GM19438 (cell line): Measurements from ENCODE around the gene PSKH1.
"Not testable (repeated sequence)": the region's sequence is repeated elsewhere in the genome, so short reads cannot be mapped to it uniquely, and the experiment has no call there.

ENCODE experiments used
- ATAC-seq: cut with Tn5 transposase; IDR thresholded peaks from one replicate; pipeline ENCODE4 v1.9.1; 2021; ENCODE audit warnings: low read depth; ENCODE audit not compliant: unreplicated experiment

PSKH1 gene

GRCh38 chr16:67885545-67885944, 7.5 kb upstream of the PSKH1 start:
- ATAC-seq, result no peak

GRCh38 chr16:67885976-67886375, 7.1 kb upstream of the PSKH1 start:
- ATAC-seq, result no peak

- no peak for ATAC-seq
Measured at GRCh38 chr16:67886387-67886786, 6.7 kb upstream of the PSKH1 start.

- no peak for ATAC-seq
Measured at GRCh38 chr16:67888331-67888730, 4.7 kb upstream of the PSKH1 start.

GRCh38 chr16:67892375-67892774, 679 bp upstream of the PSKH1 start:
- no peak for ATAC-seq

- peak; percentile 8 for ATAC-seq
Measured at GRCh38 chr16:67893743-67894399, 817 bp downstream of the PSKH1 start.

GRCh38 chr16:67897231-67897630, 4.2 kb downstream of the PSKH1 start:
- ATAC-seq, result no peak

- no peak for ATAC-seq
Measured at GRCh38 chr16:67901734-67902133, 8.7 kb downstream of the PSKH1 start.

- no peak for ATAC-seq
Measured at GRCh38 chr16:67902831-67903230, 9.8 kb downstream of the PSKH1 start.

- ATAC-seq, result no peak
Measured at GRCh38 chr16:67907397-67908180, 14.5 kb downstream of the PSKH1 start.

- no peak for ATAC-seq
Measured at GRCh38 chr16:67909056-67909742, 16.1 kb downstream of the PSKH1 start.

GRCh38 chr16:67910158-67910557, 17.1 kb downstream of the PSKH1 start:
- ATAC-seq, result no peak

GRCh38 chr16:67914758-67915495, 21.9 kb downstream of the PSKH1 start:
- no peak for ATAC-seq

GRCh38 chr16:67915496-67915769, 22.4 kb downstream of the PSKH1 start:
- ATAC-seq, result not testable (repeated sequence)

GRCh38 chr16:67915831-67916723, 23.0 kb downstream of the PSKH1 start:
- no peak for ATAC-seq

- no peak for ATAC-seq
Measured at GRCh38 chr16:67917140-67917851, 24.2 kb downstream of the PSKH1 start.

- no peak for ATAC-seq
Measured at GRCh38 chr16:67917852-67918236, 24.8 kb downstream of the PSKH1 start.

- ATAC-seq, result no peak
Measured at GRCh38 chr16:67919622-67920221, 26.7 kb downstream of the PSKH1 start.

GRCh38 chr16:67922221-67922620, 29.2 kb downstream of the PSKH1 start:
- no peak for ATAC-seq
